Non-pigmented ciliary epithelial cell (primary cell): ENCODE data around the gene KPTN.

Experiments
- DNase-seq: peaks from one replicate; pipeline ENCODE4 v3.0.0-alpha.2; 2010; ENCODE audit warnings: low read depth

Gene KPTN

GRCh38 chr19:47435196-47435595 is 48.8 kb downstream of the KPTN start:
- DNase-seq: no peak

GRCh38 chr19:47434088-47434487 is 49.9 kb downstream of the KPTN start:
- DNase-seq: no peak

- no peak for DNase-seq
Measured at GRCh38 chr19:47433121-47433520, 50.9 kb downstream of the KPTN start.

- DNase-seq: no peak
Measured at GRCh38 chr19:47432499-47432898, 51.5 kb downstream of the KPTN start.

- DNase-seq: no peak
Measured at GRCh38 chr19:47432091-47432490, 51.9 kb downstream of the KPTN start.

- DNase-seq: no peak
Measured at GRCh38 chr19:47430041-47430802, 53.8 kb downstream of the KPTN start.

GRCh38 chr19:47429140-47429793 is 54.8 kb downstream of the KPTN start:
- no peak for DNase-seq

- peak; percentile 95 for DNase-seq
Measured at GRCh38 chr19:47428177-47428894, 55.7 kb downstream of the KPTN start.

GRCh38 chr19:47427241-47428176 is 56.5 kb downstream of the KPTN start:
- DNase-seq: no peak
